ENCODE data around the gene MCRIP1. TPM values are rescaled to one million over a fixed set of nuclear protein-coding genes. Genes with fewer than 3 reads are reported as not detected.

MCRIP1 gene
- total and polyA plus RNA-seq, 9 of the 15 experiments (the other 6 are each of a cell fraction or from before 2014, with no cell fraction given), result 0.39 to 35.8 (median 9.7) TPM

DNA sequence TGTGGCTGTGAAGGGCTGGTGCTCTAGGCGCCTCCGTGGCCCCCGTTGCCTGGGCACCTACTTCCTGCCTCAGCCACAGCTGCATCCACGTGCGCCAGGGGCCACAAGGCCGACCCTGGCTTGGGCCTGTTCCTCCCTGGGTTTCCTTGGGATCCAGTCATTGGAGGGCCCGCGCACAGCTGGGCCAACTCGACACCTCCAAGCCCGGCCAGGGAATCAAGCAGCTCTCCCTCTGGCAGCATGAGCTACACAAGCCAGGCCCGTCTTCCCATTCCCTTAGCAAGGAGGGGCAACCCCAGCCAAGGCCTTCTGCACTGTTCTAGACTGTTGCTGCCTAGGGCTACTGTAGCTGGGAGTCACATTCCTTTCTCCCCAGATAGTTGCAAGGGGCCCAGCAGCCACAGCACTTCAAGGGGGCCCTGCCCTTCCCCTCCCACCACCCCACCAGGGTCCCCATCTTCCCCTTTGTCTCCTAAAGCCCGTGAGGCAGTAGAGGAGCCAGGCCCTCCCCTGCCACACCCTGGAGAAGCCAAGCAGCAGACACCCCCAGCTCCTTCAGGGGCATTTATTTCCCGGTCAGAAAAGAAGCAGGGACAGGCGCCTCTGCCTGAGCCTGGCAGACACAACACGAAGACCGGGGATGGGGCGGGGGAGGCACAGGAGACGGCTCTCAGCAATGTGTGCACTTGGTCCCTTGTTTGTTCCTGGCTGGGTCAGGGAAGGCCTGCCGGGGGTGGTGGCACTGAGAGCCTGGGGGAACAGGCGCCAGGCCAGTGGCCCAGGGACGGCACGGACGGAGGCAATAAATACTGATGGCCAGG lies 34.3 kb upstream of the MCRIP1 start (continued):
- TF ChIP-seq, protein P1, sequence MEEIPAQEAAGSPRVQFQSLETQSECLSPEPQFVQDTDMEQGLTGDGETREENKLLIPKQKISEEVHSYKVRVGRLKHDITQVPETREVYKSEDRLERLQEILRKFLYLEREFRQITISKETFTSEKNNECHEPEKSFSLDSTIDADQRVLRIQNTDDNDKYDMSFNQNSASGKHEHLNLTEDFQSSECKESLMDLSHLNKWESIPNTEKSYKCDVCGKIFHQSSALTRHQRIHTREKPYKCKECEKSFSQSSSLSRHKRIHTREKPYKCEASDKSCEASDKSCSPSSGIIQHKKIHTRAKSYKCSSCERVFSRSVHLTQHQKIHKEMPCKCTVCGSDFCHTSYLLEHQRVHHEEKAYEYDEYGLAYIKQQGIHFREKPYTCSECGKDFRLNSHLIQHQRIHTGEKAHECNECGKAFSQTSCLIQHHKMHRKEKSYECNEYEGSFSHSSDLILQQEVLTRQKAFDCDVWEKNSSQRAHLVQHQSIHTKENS (CRISPR knock-in tag; IDR thresholded peaks at IDR 0.05), result peak; percentile 64; the same call in 1 of the 2 replicates
- TF ChIP-seq RBM34 (IDR thresholded peaks at IDR 0.05; ENCODE audit: borderline replicate concordance, insufficient read depth, low read length) (no peak), SMAD2 (IDR thresholded peaks at IDR 0.05; ENCODE audit: low read depth, low read length) (no peak), HOXB6 (CRISPR knock-in tag; IDR thresholded peaks at IDR 0.05; ENCODE audit: borderline replicate concordance) (no peak), ZKSCAN1 (IDR thresholded peaks at IDR 0.05; ENCODE audit: low read depth, low read length) (no peak), ELF4 (CRISPR knock-in tag; IDR thresholded peaks at IDR 0.05) (no peak), ZNF707 (CRISPR knock-in tag; conservative IDR thresholded peaks at IDR 0.05) (no peak), CSDE1 (IDR thresholded peaks at IDR 0.05) (no peak), MBD2 (IDR thresholded peaks at IDR 0.05; ENCODE audit: borderline replicate concordance, low read depth) (no peak; the same call in 1 of the 2 replicates), CXXC5 (CRISPR knock-in tag; IDR thresholded peaks at IDR 0.05) (no peak), EWSR1 (IDR thresholded peaks at IDR 0.05; ENCODE audit: borderline replicate concordance, low read depth, partially characterized antibody) (no peak)
- TF ChIP-seq, protein P2, sequence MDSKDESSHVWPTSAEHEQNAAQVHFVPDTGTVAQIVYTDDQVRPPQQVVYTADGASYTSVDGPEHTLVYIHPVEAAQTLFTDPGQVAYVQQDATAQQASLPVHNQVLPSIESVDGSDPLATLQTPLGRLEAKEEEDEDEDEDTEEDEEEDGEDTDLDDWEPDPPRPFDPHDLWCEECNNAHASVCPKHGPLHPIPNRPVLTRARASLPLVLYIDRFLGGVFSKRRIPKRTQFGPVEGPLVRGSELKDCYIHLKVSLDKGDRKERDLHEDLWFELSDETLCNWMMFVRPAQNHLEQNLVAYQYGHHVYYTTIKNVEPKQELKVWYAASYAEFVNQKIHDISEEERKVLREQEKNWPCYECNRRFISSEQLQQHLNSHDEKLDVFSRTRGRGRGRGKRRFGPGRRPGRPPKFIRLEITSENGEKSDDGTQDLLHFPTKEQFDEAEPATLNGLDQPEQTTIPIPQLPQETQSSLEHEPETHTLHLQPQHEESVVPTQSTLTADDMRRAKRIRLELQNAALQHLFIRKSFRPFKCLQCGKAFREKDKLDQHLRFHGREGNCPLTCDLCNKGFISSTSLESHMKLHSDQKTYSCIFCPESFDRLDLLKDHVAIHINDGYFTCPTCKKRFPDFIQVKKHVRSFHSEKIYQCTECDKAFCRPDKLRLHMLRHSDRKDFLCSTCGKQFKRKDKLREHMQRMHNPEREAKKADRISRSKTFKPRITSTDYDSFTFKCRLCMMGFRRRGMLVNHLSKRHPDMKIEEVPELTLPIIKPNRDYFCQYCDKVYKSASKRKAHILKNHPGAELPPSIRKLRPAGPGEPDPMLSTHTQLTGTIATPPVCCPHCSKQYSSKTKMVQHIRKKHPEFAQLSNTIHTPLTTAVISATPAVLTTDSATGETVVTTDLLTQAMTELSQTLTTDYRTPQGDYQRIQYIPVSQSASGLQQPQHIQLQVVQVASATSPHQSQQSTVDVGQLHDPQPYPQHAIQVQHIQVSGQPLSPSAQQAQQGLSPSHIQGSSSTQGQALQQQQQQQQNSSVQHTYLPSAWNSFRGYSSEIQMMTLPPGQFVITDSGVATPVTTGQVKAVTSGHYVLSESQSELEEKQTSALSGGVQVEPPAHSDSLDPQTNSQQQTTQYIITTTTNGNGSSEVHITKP (IDR thresholded peaks at IDR 0.05; ENCODE audit: partially characterized antibody), result no peak
- TF ChIP-seq, protein P3, sequence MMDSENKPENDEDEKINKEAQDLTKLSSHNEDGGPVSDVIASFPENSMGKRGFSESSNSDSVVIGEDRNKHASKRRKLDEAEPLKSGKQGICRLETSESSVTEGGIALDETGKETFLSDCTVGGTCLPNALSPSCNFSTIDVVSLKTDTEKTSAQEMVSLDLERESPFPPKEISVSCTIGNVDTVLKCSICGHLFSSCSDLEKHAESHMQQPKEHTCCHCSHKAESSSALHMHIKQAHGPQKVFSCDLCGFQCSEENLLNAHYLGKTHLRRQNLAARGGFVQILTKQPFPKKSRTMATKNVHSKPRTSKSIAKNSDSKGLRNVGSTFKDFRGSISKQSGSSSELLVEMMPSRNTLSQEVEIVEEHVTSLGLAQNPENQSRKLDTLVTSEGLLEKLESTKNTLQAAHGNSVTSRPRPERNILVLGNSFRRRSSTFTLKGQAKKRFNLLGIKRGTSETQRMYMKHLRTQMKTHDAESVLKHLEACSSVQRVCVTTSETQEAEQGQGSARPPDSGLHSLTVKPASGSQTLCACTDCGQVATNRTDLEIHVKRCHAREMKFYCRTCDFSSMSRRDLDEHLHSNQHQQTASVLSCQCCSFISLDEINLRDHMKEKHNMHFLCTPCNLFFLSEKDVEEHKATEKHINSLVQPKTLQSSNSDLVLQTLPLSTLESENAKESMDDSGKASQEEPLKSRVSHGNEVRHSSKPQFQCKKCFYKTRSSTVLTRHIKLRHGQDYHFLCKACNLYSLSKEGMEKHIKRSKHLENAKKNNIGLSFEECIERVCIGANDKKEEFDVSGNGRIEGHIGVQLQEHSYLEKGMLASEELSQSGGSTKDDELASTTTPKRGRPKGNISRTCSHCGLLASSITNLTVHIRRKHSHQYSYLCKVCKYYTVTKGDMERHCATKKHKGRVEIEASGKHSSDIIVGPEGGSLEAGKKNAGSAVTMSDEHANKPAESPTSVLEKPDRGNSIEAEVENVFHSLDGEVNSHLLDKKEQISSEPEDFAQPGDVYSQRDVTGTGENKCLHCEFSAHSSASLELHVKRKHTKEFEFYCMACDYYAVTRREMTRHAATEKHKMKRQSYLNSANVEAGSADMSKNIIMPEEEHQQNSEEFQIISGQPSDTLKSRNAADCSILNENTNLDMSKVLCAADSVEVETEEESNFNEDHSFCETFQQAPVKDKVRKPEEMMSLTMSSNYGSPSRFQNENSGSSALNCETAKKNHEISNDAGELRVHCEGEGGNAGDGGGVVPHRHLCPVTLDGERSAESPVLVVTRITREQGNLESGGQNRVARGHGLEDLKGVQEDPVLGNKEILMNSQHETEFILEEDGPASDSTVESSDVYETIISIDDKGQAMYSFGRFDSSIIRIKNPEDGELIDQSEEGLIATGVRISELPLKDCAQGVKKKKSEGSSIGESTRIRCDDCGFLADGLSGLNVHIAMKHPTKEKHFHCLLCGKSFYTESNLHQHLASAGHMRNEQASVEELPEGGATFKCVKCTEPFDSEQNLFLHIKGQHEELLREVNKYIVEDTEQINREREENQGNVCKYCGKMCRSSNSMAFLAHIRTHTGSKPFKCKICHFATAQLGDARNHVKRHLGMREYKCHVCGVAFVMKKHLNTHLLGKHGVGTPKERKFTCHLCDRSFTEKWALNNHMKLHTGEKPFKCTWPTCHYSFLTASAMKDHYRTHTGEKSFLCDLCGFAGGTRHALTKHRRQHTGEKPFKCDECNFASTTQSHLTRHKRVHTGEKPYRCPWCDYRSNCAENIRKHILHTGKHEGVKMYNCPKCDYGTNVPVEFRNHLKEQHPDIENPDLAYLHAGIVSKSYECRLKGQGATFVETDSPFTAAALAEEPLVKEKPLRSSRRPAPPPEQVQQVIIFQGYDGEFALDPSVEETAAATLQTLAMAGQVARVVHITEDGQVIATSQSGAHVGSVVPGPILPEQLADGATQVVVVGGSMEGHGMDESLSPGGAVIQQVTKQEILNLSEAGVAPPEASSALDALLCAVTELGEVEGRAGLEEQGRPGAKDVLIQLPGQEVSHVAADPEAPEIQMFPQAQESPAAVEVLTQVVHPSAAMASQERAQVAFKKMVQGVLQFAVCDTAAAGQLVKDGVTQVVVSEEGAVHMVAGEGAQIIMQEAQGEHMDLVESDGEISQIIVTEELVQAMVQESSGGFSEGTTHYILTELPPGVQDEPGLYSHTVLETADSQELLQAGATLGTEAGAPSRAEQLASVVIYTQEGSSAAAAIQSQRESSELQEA (IDR thresholded peaks at IDR 0.05; ENCODE audit: low read depth), result no peak

Data from K562 (cell line).